RKO (cell line): ENCODE data around the gene LYPD1.

Experiments used
- DNase-seq: peaks from one replicate; pipeline ENCODE4 v3.0.0-alpha.2; 2016; ENCODE audit warnings: low spot score

Gene LYPD1

DNA sequence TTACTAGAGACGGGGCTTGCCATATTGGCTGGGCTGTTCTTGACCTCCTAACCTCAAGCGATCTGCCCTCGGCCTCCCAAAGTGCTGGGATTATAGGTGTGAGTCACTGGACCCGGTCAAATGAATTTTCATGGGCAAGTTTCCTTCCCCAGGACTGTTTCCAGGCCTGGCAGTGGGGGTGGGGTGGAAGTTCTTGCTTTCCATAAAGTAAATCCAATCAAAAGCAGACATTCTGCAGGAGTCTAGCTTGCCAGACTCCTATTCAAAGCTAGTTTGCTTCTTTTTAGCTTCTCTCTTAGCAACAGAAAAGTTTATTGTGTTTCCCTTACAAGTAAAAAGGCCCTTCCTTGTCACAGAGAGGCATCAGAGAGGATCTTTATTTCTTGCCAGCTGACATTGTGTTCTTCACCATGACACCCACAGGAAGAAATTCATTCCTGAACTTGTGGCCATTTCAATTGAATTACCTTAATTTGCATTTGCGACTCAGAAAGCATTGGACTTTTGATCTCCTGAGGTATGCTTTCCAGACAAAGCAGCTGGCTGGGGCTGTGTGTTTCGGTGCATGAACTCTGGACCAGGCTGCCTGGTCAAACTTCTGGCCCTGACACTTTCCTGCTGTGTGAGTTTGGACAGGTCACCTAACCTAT is 37.9 kb downstream of the LYPD1 start:
- no peak for DNase-seq

- no peak for DNase-seq
Observed at GRCh38 chr2:132627536-132627935, 42.5 kb downstream of the LYPD1 start.

DNA sequence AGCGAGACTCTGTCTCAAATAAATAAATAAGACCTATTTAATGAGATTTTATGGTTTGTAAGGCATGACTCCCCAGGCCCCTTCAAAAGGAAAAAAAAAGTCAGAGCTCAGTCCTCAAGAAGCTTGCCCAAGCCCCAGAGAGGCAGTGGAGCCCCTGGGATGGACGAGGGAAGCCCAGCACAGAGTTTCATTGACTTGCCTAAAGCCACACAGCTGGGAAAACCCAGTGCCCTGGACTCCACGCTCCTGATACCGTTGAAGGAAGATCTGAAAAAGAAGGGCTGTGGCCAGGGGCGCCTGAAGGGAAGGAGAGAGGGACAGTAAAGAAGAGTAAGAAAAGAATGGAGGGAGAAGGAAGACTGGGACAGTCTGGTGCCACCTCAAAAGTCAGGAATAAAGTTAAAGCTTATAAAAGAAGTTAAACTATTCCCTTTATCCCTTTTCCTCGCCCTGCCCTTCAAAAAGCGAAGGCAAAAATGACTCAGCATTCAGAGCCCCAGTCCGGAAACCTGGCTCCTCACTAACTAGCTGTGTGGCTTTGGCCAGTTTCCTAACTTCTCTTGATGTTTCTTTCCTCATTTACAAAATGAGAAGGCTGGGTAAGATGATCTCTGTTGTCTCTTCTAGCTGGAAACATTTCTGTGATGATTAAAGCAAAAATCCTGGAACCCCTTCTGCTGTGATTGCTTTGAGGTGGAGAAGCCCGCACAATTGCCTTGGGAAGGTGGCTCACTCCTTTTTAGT is 46.7 kb downstream of the LYPD1 start:
- DNase-seq, result no peak

- DNase-seq, result no peak
Observed at GRCh38 chr2:132621131-132621875, 48.7 kb downstream of the LYPD1 start.

GRCh38 chr2:132620115-132620514 is 49.9 kb downstream of the LYPD1 start:
- DNase-seq, result no peak

DNA sequence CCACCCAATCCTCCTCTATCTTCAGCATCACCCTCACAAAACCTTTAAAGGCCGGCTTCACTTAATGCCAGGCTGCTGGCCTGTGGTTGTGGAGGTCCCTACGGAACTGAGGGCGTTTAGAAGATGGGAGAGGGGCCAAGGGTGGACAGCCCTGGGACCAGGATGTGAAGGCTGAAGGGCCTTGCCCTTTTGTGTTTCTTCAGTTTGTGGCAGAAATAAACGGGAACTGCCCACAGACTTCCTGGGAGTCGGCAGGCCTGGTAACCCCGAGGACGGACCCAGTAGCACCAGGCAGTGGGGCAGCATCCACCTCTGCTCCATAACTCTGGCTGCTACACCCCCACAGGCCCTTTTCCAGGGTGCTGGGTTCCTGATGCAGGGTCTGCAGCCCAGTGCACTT is 51.3 kb downstream of the LYPD1 start:
- no peak for DNase-seq

DNA sequence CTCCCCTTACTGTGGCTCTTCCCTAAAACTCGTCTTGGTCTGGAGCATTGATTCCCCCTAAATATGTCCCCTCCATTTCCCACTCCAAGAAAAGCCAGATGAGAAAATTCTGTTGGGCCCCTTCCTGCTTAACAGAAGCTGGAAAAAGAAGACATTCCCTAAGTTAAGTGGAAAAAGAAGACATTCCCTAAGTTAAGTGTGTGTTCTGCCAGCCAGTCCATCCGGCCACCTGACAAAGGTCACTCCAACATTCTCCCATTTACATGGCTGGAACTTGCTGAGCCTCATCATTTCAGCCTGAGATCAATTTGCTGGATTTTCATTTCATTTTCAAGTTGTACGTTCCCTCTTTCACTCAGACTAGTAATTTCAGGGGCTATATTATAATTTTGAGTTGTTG is 52.0 kb downstream of the LYPD1 start:
- DNase-seq, result no peak

- DNase-seq, result no peak
Observed at GRCh38 chr2:132615329-132616085, 54.5 kb downstream of the LYPD1 start.

- DNase-seq, result no peak
Observed at GRCh38 chr2:132611719-132612118, 58.3 kb downstream of the LYPD1 start.

- no peak for DNase-seq
Observed at GRCh38 chr2:132609101-132609890, 60.7 kb downstream of the LYPD1 start.

- no peak for DNase-seq
Observed at GRCh38 chr2:132608311-132608710, 61.7 kb downstream of the LYPD1 start.

- no peak for DNase-seq
Observed at GRCh38 chr2:132607426-132608090, 62.4 kb downstream of the LYPD1 start.

GRCh38 chr2:132606649-132607048 is 63.4 kb downstream of the LYPD1 start:
- no peak for DNase-seq

GRCh38 chr2:132605236-132606180 is 64.5 kb downstream of the LYPD1 start:
- DNase-seq, result no peak

DNA sequence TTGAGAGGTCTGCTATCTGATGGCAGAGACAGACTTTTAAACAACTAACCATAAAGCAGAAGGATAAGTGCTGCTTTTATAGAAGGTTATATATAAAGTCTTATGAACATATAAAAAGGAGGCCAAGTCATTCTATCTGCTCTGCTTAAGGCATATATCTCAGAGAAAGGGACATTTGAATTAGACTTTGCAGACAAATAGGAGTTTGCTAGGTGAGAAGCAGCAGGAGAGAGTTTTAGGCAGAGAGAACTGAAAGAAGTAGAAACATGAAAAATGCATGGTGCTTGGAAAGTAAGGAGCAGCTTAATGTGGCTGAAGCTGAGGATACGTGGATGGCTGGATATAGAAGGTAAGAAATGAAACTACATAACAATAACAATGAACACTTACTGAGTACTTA is 65.4 kb downstream of the LYPD1 start:
- no peak for DNase-seq

- no peak for DNase-seq
Observed at GRCh38 chr2:132599556-132599955, 70.4 kb downstream of the LYPD1 start.

- DNase-seq, result no peak
Observed at GRCh38 chr2:132598536-132598935, 71.5 kb downstream of the LYPD1 start.

- no peak for DNase-seq
Observed at GRCh38 chr2:132597831-132598230, 72.2 kb downstream of the LYPD1 start.

GRCh38 chr2:132597166-132597565 is 72.8 kb downstream of the LYPD1 start:
- DNase-seq, result no peak

DNA sequence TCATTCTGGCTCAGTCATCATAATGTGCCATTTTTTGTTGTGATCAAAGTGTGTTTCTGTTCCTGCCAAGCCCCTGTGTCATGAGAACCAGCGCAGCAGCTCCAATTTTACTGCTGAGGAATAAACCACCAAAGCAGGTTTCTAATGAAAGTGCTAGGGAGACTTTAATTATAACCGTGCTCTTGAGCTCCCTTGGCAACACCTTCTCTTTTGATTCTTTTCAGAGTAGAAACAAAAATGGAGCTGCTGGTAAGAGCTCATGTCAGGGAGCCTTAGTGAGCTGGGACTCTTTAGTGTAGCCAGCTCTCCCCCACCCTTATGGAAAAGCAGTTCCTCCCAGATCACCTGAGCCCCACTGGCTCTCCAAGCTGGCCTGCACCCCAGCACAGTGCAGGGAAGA is 74.3 kb downstream of the LYPD1 start:
- no peak for DNase-seq
